Adipocyte (in vitro differentiated cells): ENCODE measurements around the gene MYT1.

ENCODE experiments used
- DNase-seq: peaks from one replicate; pipeline ENCODE4 v3.0.0-alpha.2; 2015; ENCODE audit warnings: low read depth
- H3K27me3 ChIP-seq: replicated peaks from 2 replicates; pipeline ENCODE4 v1.7.0; 2013; ENCODE audit warnings: mild to moderate bottlenecking, low read length, moderate library complexity; ENCODE audit not compliant: control insufficient read depth, insufficient read depth
- H3K36me3 ChIP-seq: 2 replicates; pipeline ENCODE4 v1.7.0; 2013; ENCODE audit warnings: low read length, mild to moderate bottlenecking, moderate library complexity; ENCODE audit not compliant: control insufficient read depth, insufficient read depth, severe bottlenecking
- H3K4me1 ChIP-seq: 2 replicates; pipeline ENCODE4 v1.7.0; 2013; ENCODE audit warnings: mild to moderate bottlenecking, low read length, moderate library complexity; ENCODE audit not compliant: control insufficient read depth, insufficient read depth
- H3K4me3 ChIP-seq: 2 replicates; pipeline ENCODE4 v1.7.0; 2013; ENCODE audit warnings: mild to moderate bottlenecking, low read length, moderate library complexity
- H3K9ac ChIP-seq: 2 replicates; pipeline ENCODE4 v1.7.0; 2013; ENCODE audit warnings: mild to moderate bottlenecking, low read length, moderate library complexity
- H3K9me3 ChIP-seq: 2 replicates; pipeline ENCODE4 v1.7.0; 2013; ENCODE audit warnings: mild to moderate bottlenecking, low read length, moderate library complexity; ENCODE audit not compliant: control insufficient read depth

Gene MYT1

DNA sequence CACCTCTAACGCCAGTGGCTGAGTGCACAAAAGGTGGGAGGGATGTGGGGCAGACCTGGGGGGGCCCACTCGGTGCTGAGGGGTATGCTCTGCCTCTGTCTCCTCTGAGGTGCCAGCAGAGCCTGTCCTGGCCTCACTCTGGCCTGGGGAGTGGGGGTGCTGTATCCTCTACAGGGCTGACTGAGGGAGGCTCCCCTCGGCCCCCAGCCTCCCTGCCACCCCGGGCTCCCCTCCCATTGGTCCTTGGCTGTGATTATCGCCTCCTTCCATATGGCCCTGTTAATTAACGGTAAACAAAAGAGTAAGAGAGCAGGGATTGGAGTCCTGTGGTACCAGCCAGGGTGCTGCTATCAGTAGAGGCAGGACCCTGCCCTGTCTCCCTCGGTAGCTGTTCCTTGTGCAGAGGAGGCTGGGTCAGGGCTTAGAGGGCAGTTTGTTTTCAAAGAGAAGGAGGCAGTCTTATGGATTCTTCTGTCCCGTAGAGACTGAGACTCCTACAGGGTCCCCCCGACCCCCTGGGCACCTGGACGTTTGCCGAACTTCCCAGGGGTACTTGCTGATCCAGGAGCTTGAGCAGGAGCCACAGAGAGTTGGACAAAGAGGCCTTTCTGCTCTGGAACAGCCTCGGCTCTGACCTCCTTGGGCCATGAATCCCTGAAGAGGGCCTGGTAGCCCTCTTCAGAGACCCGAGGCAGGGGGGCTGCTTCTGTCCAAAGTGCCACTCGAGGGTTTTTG lies 1.8 kb downstream of the MYT1 start:
- Histone ChIP-seq H3K4me3 (no peak overlapping the region), H3K9me3 (no peaks in the 10 kb centered on the region), H3K4me1 (no peaks in the 10 kb centered on the region), H3K9ac (no peak overlapping the region), H3K36me3 (no peaks in the 10 kb centered on the region), H3K27me3 (peaks cover 86% of the 10 kb centered on the region)
- DNase-seq: no peak

DNA sequence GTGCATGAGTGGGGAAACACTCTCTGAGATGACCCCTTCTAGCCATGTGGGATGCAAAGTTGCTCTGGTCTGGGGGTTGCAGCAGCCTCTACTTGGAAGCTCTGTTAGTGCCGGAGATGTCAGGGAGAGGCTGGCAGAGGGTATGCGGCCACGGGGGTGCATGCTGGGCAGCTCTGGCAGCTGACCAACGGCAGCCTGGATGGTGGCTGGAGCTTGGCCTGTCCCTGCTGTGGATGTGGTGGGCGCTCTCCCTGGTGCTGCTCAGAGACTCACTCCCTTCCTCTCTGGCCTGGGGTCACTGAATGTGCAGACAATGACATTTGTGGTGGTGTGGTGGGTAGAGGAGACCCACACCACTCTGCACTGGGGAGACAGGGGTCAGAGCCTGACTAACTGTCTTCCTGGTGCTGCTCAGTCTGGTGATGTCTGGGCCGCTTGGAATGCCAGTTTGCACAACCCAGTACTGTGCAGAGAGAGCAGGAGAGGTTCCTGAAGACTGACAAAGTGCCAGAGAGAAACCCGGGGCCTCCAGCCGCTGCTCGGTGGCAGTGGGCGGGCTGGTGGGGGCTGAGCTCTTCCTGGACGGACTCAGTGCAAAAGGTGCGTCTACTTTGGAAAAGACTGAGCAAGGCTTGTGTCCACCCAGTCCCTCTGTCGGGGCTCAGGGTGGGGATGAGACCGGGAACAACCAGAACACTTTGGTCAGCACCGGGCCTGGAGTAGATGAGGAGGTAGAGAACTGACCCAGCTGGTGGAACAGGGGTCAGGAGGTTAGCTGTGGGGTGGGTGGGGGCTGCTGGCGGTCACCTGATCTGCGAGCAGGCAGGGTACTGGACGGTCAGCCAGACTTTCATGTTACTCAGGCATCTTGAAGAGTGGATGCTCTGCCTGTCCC lies 2.7 kb downstream of the MYT1 start:
- H3K27me3 ChIP-seq: peaks cover 83% of the 10 kb centered on the region
- no peaks in the 10 kb centered on the region for H3K9me3 ChIP-seq
- no peak for DNase-seq
- H3K36me3 ChIP-seq: no peaks in the 10 kb centered on the region
- H3K4me3 ChIP-seq: no peak overlapping the region
- H3K9ac ChIP-seq: no peak overlapping the region
- no peaks in the 10 kb centered on the region for H3K4me1 ChIP-seq

DNA sequence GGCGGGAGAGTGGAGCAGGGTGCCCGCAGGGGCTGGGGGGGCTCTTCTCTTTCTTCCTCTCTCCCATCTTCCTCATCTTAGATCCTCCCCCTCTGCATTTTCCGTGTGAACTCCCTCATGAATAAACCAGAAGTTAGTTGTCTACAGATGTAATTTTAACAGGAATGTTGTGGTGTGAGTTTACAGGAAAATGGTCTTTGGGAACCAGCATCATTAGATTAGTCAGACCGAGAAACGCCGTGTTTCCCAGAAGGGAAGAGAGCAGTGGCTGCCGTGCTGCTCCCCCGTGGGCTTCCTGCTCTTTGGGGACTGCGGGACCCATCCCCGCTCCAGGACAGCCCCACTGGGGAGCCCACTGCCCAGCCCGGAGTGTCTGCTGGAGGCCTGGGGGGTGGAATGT lies 3.4 kb downstream of the MYT1 start:
- Histone ChIP-seq H3K4me3 (no peak overlapping the region), H3K36me3 (no peaks in the 10 kb centered on the region), H3K9me3 (no peaks in the 10 kb centered on the region), H3K9ac (no peak overlapping the region), H3K4me1 (no peaks in the 10 kb centered on the region), H3K27me3 (peaks cover 82% of the 10 kb centered on the region)
- no peak for DNase-seq

DNA sequence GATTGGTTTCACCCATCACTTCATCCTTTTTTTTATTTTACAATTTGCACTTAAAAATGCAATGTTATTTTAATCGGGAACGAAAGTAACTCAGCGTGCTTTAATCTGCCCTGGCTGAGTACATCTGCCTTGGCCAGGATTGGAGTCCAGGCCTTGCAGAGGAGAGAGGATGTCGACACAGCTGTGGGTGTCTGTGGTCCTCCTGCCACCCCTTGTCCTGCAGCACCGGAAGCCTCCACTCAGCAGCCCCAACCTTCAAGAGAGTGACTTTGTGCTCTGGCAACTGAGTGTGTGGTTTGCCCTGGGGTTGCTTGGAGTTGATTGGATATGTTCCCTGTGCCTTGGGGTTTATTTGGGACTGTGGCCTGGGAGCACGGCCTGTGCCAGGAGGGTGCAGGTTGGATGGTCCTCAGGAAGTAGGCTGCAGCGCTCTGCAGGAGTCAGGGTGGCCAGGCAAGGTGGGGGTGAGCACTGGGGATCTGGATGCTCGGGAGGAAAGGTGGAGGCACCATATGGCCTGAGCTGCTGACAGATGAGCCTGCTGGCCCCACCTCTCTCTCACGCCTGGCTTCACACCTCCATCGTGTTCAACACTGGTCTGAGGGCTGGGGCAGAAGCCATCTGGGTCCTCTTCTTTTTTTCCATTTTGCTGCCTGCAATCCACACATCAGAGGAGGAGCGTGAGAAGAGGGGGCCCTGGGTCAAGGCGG lies 4.3 kb downstream of the MYT1 start:
- Histone ChIP-seq H3K4me3 (no peak overlapping the region), H3K9me3 (no peaks in the 10 kb centered on the region)

DNA sequence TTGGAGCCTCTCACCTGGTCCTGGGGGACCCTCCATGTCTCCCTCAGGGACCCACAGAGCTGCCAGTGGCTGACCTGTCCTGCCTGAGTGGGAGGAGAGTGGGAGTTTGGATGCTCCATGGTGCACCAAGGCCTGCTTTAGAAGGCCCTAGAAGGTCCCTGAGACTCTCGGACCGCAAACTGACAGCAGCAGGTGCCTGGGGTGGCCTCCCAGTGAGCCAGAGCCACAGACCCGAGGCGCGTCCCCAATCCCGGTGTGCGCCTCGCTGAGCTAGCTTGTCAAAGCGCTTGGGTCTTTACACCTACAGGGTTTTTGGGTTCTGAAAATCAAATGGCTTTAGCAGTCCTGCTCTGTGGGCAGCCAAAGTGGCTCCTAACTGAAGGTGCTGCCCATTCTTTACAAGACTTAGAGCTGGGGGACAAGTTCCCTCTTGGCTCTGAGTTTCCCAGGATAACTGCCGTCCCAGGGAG lies 4.9 kb downstream of the MYT1 start:
- peaks cover 67% of the 10 kb centered on the region for H3K27me3 ChIP-seq
- H3K4me1 ChIP-seq: no peaks in the 10 kb centered on the region
- no peaks in the 10 kb centered on the region for H3K36me3 ChIP-seq
- no peaks in the 10 kb centered on the region for H3K9me3 ChIP-seq
- H3K4me3 ChIP-seq: no peak overlapping the region
- no peak overlapping the region for H3K9ac ChIP-seq
- no peak for DNase-seq

More for the DNA sequence above, 4.3 kb downstream of the MYT1 start:
- DNase-seq: no peak
- no peak overlapping the region for H3K9ac ChIP-seq
- H3K4me1 ChIP-seq: no peaks in the 10 kb centered on the region
- peaks cover 73% of the 10 kb centered on the region for H3K27me3 ChIP-seq
- H3K36me3 ChIP-seq: no peaks in the 10 kb centered on the region

DNA sequence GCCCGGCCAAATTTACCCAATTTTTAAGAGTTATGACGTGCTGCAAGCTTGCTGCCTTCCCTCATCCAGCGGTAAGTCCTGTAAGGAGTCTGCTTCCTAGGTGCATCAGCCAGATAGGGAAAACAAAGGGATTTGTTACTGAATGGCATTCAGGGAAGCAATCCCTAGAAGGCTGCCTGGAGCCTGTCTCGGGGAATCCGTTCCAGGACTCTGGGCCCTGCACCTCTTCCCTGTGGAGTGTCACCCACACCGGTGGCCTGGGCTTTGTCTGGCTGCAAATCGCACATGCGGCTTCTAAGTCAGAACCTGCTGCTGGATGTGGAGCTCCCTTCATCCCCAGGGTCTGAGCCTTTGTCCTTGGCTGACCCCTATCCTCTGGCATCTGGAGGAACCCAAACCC lies 7.0 kb downstream of the MYT1 start:
- Histone ChIP-seq H3K9ac (no peak overlapping the region), H3K36me3 (no peaks in the 10 kb centered on the region), H3K9me3 (no peaks in the 10 kb centered on the region), H3K4me3 (no peak overlapping the region), H3K4me1 (no peaks in the 10 kb centered on the region), H3K27me3 (peaks cover 48% of the 10 kb centered on the region)
- DNase-seq: no peak

DNA sequence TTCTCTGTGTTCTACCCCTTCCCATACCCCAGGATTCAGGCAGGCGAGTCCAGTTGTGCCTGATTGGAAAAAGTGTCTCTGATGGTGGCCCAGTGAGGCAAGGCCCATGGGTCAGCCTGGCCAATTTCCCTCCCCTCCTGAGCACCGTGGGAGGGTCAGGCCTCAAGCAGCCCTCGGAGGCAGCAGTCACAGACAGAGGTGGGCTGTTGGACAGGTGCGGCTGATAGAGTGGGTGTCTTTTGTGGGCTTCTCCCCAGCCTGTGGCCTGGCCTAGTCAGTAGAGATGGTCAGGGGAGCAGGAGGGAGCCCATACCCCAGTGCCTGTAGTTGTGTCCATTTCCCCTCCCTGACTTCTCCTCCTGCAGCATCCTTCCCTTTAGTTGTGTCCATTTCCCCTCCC lies 8.9 kb downstream of the MYT1 start:
- H3K36me3 ChIP-seq: no peaks in the 10 kb centered on the region
- no peak for DNase-seq
- H3K9ac ChIP-seq: no peak overlapping the region
- no peaks in the 10 kb centered on the region for H3K9me3 ChIP-seq
- no peaks in the 10 kb centered on the region for H3K4me1 ChIP-seq
- no peak overlapping the region for H3K4me3 ChIP-seq
- H3K27me3 ChIP-seq: peaks cover 46% of the 10 kb centered on the region

DNA sequence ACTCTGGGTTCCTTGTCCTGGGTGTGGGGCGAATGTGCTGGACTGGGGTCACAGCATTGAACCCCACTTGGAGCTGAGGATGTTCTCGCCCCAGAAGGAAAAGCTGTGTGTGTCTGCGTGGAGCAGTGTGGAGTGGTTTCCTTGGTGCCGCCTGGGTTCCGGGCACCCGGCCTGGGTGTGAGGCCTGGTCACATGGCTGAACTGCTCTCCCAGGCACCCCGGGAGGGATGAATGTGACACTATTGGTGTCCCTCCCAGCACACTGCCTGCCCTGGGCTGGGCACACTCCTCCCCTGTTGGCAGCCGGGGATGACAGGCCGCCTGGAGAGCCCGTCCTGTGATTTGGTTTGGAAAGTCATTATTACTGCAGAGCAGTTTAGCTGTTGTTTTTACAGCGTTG lies 12.3 kb downstream of the MYT1 start:
- H3K36me3 ChIP-seq: no peaks in the 10 kb centered on the region
- peaks cover 37% of the 10 kb centered on the region for H3K27me3 ChIP-seq
- DNase-seq: no peak
- no peak overlapping the region for H3K4me3 ChIP-seq
- H3K9me3 ChIP-seq: no peaks in the 10 kb centered on the region
- H3K4me1 ChIP-seq: no peaks in the 10 kb centered on the region
- H3K9ac ChIP-seq: no peak overlapping the region

DNA sequence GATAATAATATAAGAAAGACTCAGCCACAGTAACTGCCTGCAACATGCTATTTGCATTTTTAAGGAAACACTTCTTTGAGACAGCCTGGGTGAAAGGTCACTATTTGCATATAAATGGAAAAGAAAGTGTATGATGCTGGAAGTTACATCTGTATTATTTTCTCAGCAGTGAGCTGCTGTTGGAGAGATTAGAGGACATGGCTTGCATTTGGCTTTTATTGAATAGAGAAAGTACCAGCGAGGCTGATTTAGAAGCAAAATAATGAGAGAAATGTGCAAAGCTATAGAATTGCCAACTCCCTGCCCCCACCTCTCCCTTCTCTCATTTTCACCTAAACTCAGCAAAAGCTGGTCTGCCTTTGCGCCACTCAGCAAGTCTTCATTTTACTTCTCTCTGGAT lies 12.7 kb downstream of the MYT1 start:
- H3K4me3 ChIP-seq: no peak overlapping the region
- H3K9me3 ChIP-seq: no peaks in the 10 kb centered on the region
- no peaks in the 10 kb centered on the region for H3K36me3 ChIP-seq
- H3K27me3 ChIP-seq: peaks cover 37% of the 10 kb centered on the region
- H3K9ac ChIP-seq: no peak overlapping the region
- no peaks in the 10 kb centered on the region for H3K4me1 ChIP-seq
- no peak for DNase-seq

DNA sequence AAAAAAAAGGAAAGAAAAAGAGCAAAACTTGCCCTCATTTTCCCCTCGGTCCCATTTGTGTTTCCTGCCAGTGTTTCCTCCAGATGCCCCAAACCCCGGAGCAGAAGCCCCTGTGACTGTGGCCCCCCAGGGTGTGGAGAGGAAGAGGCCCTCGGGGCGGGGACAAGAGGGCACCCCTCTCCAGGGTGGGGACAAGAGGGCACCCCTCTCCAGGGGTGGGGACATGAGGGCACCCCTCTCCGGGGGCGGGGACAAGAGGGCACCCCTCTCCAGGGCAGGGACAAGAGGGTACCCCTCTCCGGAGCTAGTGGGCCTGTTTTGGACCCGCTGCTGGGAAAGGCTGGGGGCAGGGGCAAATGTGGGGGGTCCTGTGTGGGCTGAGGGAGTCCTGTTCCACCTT lies 13.1 kb downstream of the MYT1 start:
- no peak for DNase-seq
- Histone ChIP-seq H3K9me3 (no peaks in the 10 kb centered on the region), H3K4me1 (no peaks in the 10 kb centered on the region), H3K27me3 (peaks cover 33% of the 10 kb centered on the region), H3K36me3 (no peaks in the 10 kb centered on the region), H3K4me3 (no peak overlapping the region), H3K9ac (no peak overlapping the region)

DNA sequence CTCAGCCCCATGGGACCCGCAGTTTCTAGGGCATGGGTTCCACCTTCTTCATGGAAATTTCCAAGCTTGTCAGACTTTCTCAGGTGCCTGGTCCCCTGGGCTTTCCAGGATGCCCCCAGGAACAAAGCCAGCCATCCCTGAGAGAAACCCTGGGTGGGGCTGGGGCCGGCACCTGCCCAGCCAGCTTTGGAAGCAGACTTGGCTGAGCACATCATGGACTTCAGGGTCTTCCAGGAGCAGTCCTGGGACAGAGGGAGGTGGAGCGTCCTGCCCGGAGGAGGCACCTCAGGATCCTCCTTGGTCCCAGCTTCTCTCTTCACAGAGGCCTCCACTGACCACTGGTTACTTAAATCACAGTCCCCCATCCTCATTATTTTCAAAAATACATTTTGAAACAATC lies 13.5 kb downstream of the MYT1 start:
- H3K36me3 ChIP-seq: no peaks in the 10 kb centered on the region
- no peaks in the 10 kb centered on the region for H3K9me3 ChIP-seq
- no peak for DNase-seq
- no peak overlapping the region for H3K9ac ChIP-seq
- no peak overlapping the region for H3K4me3 ChIP-seq
- H3K27me3 ChIP-seq: peaks cover 32% of the 10 kb centered on the region
- no peaks in the 10 kb centered on the region for H3K4me1 ChIP-seq
